8988T (cell line): ENCODE data around the gene CARD14.
A peak's percentile ranks its signal among the peaks of the same experiment; 100 is the strongest.

ENCODE experiments used
- DNase-seq: peaks from one replicate; pipeline ENCODE4 v3.0.0; 2011

The CARD14 gene

DNA sequence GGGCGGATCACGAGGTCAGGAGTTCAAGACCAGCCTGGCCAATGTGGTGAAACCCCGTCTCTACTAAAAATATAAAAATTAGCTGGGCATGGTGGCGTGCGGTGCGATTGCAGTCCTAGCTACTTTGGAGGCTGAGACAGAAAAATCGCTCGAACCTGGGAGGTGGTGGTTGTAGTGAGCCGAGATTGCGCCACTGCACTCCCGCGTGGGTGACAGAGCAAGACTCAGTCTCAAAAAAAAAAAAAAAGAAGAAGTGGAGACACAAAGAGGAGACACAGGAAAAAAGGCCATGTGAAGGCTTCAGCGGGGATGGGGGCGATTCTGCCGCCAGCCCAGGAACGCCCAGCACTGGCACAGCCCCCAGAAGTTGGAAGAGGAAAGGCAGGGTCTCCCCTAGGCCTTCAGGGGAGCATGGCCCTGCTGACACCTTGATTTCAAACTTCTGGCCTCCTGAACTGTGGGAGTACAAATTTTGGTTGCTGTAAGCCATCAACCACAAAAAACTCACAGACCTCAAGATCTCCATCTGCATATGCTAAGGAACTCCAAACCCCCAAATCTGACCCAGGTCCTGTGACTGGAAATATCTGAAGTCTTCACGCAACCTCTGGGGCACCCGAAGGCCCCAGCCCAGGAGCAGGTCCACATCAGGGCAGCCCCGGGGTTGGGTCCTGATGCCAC lies 43.3 kb downstream of the CARD14 start:
- no peak for DNase-seq

GRCh38 chr17:80213643-80213975 lies 43.8 kb downstream of the CARD14 start:
- DNase-seq, result no peak

GRCh38 chr17:80214012-80214877 lies 44.4 kb downstream of the CARD14 start:
- no peak for DNase-seq

DNA sequence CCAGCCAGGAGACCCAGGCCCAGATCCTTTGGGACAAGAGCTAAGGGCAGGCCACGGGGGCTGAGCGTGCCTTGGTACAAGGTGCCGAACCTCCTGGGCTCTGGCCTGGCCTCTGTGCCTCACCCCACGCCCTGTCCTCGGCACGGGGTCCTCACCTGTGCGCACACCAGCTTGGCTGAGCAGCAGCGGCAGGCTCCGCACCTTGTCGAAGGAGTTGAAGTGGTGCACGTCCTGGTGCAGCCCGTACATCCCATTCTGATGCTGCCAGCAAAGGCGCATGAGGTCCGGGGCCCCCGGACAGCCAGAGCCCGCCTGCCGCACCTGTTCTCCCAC lies 45.0 kb downstream of the CARD14 start:
- no peak for DNase-seq

GRCh38 chr17:80216473-80217456 lies 46.9 kb downstream of the CARD14 start:
- no peak for DNase-seq

GRCh38 chr17:80217703-80218362 lies 48.0 kb downstream of the CARD14 start:
- no peak for DNase-seq

- DNase-seq, result no peak
Measured at GRCh38 chr17:80218391-80218790, 48.6 kb downstream of the CARD14 start.

DNA sequence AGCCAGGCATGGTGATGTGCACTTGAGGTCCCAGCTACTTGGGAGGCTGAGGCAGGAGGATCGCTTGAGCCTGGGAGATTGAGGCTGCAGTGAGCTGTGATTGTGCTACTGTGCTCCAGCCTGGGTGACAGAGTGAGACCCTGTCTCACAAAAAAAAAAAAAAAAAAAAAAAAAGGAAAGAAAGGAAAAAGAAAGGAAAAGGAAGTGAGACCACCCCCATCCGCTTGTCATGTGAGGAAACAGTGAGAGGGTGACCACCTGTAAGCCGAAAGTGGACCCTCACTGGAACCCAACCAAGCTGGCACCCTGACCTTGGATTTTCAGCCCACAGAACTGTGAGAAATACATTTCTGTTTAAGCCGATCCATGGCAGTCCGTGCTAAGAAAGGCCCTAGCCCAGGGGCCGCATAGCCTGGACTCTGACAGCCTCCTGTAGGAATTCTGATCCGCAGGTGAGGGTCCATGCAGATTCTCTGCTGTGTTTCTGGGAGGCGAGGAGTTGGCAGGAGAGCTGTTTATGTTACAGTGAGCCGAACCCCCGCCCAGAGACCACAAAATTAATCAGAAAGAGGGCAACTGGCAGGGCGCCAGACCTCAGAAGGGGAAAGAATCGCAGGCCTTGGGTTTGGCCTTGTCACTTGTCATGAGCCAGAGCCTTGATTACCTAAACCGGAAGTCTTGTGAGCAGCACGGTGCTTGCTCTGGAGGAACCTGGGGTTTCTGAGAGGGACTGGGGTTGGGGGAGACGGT lies 49.4 kb downstream of the CARD14 start:
- no peak for DNase-seq

GRCh38 chr17:80219763-80220053 lies 49.9 kb downstream of the CARD14 start:
- no peak for DNase-seq

GRCh38 chr17:80220054-80220735 lies 50.4 kb downstream of the CARD14 start, which contains the start of the genes SGSH and SLC26A11:
Gene SGSH, minus strand, starts transcription at chr17:80220333. Its CDS starts 20 bp downstream, at chr17:80220313.
Gene SLC26A11, plus strand, starts transcription at chr17:80220427. Its CDS starts 1,134 bp downstream, at chr17:80221561.
- peak; percentile 98 for DNase-seq

DNA sequence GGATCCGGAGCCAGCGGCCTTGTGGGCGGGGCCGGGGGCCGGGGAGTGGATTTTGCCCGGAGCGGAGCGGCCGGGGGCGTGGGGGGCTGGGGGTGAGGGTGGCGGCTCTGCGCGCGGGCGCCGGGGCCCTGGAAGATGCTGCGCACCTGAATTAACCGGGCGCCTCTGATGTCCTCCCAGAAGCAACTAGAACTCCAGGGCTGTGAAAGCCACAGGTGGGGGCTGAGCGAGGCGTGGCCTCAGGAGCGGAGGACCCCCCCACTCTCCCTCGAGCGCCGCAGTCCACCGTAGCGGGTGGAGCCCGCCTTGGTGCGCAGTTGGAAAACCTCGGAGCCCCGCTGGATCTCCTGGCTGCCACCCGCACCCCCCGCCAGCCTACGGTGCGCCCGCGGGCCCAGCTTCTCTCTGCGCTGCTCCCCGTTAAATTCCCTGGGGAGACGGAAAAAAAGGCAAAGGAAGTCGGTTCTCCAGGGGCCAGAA lies 50.9 kb downstream of the CARD14 start:
- DNase-seq, result peak; percentile 57

GRCh38 chr17:80221351-80222105 lies 51.7 kb downstream of the CARD14 start:
- no peak for DNase-seq

DNA sequence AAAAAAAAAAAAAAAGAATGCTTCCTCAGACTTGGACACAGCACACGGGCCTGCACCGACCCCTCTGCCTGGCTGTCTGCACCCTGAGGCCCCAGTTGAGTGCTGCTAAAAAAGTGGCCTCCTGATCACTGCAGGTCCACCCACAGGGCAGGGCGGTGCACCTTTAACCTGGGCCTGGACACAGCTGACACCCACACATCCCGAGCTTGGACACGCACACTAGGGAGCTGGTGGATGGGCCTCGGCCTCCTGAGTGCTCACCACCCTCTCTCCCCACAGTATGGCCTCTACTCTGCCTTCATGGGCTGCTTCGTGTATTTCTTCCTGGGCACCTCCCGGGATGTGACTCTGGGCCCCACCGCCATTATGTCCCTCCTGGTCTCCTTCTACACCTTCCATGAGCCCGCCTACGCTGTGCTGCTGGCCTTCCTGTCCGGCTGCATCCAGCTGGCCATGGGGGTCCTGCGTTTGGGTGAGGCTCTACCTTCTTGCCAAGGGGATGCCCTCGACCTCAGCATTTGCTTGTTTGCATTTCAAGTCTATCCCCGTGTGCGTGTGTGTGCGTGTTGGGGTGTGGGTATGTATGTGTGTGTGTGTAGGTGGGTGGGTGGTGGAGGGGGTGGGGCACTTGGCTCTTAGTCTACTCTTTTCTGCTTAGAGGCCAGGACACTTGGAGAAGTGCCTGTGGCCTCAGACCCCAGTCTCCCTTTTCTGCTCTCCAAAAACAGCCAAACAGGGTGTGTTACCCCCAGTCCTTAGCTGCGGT lies 52.7 kb downstream of the CARD14 start:
- DNase-seq, result no peak

DNA sequence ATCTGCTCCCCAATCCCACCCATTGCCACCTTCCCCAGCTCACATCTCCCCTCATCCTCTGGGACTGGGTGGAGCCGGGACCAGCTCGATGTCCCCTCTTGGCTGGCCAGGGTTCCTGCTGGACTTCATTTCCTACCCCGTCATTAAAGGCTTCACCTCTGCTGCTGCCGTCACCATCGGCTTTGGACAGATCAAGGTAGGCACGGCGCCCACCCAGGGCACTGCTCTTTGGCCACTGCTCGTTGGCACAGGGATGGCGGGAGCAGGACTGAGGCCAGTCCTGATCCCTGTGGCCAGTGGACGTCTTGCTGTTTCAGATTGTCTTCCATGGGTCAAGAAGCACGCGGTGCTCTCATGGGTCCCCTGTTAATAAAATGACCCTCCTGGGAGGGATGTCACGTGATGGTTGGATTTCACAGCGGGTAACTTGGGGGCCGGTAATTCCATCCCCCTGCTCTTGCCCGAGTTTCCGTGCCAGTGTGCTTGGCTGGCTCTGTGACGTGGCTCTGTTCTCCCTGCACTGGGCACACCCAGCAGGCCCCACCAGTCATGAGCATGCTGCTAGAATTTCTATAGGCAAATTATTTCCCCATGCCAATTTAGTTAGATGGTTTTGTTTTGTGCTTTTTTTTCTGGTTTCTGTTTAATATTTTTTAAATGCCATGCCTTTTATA lies 53.4 kb downstream of the CARD14 start:
- DNase-seq, result no peak

- DNase-seq, result no peak
Measured at GRCh38 chr17:80223838-80224497, 54.1 kb downstream of the CARD14 start.

DNA sequence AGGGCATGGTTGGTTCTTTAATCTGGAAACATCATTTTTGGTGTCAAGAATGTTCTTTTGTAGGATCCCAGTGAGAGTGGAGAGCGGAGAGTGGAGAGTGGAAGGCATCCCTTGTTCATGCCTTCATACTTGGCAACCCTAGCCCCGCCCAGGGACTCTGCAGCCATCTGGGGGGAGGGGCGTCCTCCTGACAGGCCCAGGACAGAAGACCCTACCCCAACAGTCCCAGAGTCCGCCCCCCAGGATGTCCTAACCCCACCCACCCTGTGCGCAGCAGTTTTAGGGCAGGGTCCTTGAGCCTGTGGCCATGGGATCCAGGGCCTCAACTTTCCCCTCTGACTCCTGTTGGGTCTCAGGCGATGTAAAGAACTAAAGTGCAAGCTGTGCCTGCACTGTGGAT lies 54.9 kb downstream of the CARD14 start:
- no peak for DNase-seq

DNA sequence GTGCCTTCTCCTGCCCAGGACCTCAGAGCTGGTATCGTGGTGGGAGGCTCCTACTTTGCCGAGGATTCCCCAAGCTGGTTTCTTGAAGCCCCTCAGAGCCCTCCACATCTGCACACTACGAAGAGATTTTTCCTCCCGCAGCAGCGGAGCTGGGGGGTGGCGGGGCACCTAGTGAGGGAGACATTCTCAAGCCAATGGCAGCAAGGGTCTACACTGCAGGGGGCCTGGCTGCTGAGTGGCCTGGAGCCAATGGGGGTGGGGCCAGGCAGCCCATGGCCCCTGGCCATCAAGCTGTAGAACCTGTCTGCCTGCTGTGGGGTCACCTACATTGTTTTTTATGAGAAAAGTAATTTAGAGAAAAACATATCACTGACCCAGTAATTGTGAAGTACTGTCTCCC lies 55.4 kb downstream of the CARD14 start:
- DNase-seq, result no peak

GRCh38 chr17:80227156-80227555 lies 57.3 kb downstream of the CARD14 start:
- DNase-seq, result no peak

DNA sequence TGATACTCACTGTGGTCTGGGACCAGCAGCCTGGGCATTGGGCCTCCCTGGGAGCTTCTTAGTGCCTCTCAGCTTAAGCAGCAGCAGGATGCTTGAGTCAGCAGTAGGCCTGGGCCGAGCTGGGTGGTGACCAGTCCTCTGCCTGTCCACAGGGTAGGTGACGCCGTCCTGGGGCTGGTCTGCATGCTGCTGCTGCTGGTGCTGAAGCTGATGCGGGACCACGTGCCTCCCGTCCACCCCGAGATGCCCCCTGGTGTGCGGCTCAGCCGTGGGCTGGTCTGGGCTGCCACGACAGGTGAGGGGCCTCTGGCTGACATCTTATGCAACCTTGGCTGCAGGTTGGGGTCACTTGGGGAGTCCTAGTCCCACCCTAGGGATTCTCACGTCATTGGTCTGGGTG lies 57.8 kb downstream of the CARD14 start:
- no peak for DNase-seq
